Right ventricle myocardium inferior (tissue), 1 donor: Measurements from ENCODE around the gene SNX14. TPM values are rescaled to one million over a fixed set of nuclear protein-coding genes. Genes with fewer than 3 reads are reported as not detected.

Experiments
- ATAC-seq: fragments of 200-7000 bp; cut with Tn5 transposase; one replicate; pipeline ENCODE4 v1.9.1; 2020; ENCODE audit warnings: mild to moderate bottlenecking, moderate library complexity
- DNase-seq: peaks from one replicate; pipeline ENCODE4 v3.0.0; 2021; ENCODE audit errors: missing footprints
- intact Hi-C: fragments of 100-400 bp; cut with DNase I; formaldehyde crosslinking; loops from one replicate; pipeline ENCODE4 v1.11.0; 2022
- total RNA-seq: library from RNA; stranded (reverse); fragmentation: NEBNext Ultra II Directional; extraction: Animal tissue kit (Norgen Biotek cat#: 25700); gene quantifications from one replicate; pipeline ENCODE4 v1.2.1, GENCODE V29; 2021
- donor health status: DM: no; HTN: yes; CAD: no; lungs with severe emphysema.

SNX14 gene
- total RNA-seq, 1 donor from 2014 or later: 24.3 TPM

DNA sequence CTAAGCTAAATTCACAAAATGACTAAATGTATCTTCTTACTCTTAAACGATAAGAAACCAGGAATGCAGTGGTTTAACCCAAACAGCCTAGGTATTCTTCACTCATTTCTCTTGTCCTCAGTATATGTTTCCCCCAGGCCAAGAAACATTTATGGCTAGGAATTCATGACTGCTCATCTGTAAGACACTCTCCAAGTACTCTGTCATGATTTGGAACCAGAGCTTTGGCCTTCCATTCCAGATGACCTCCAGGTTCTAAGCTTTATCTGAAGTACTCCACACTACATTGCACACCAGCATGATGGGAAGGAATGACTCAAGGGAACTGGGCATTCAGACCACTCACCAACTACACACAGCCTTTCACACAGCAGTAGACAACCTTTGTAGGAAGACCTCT, 114.5 kb downstream of the SNX14 start:
- intact Hi-C loops: no loop called here
- ATAC-seq (no peak), DNase-seq (no peak)

DNA sequence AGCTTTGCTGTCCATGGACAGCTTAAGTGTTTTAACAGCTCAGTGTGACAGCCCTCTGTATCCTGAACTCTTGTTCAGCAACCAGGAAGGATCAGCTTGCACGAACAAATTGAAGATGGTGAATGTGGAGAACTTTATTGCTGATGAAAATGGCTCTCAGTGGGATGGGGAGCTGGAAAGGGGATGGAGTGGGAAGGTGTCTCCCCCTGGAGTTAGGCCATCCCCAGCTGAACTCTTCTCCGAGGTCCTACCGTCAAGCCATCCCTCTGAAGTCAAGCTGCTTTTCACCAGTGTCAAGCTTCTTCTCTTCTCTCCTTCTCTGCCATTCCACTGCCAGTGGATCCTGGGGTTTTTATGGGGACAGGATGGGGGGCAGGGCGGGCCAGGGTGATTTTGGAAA, 117.1 kb downstream of the SNX14 start:
- no peak for ATAC-seq
- intact Hi-C loops: no loop called here
- no peak for DNase-seq

DNA sequence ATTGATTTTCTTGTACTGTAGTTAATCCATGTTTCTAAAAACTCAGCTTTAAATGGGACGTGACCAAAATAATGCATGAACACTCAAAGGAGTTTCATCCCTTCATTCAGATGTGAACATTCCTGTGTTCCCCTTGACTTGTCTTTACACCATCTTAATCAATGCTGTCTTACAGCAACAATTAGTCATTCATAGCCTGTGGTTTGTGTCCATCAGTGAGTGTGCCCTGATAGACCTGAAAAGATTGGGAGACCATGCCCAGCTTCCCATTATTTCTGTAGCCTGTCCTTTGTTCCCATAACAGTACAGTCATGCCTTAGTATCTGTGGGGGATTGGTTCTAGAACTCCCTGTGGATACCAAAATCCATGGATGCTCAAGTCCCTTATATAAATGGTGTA, 119.9 kb downstream of the SNX14 start:
- ATAC-seq (no peak), DNase-seq (no peak)
- intact Hi-C loops: no loop called here

DNA sequence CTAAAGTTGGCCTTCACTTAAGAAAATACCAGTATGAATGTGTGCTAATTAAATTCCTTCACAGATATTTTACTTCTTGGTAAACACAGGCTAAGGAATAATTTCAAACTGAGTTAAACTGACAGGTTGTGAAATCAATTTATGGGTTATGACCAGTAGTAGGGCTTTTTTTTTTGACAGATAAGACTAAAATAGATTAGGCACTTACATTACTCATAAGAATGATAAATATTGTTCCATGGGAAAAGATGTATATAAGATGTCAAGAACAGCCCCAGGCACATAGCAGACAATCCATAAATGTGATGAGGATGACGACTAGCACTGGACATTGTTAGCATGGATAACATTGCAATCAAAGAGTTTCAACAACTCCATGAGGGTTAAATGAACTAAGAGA, 120.9 kb downstream of the SNX14 start:
- intact Hi-C loops: no loop called here
- DNase-seq (no peak), ATAC-seq (no peak)

- ATAC-seq: no peak
- intact Hi-C loops: no loop called here
Observed at GRCh38 chr6:85470023-85470410, 123.6 kb downstream of the SNX14 start.

DNA sequence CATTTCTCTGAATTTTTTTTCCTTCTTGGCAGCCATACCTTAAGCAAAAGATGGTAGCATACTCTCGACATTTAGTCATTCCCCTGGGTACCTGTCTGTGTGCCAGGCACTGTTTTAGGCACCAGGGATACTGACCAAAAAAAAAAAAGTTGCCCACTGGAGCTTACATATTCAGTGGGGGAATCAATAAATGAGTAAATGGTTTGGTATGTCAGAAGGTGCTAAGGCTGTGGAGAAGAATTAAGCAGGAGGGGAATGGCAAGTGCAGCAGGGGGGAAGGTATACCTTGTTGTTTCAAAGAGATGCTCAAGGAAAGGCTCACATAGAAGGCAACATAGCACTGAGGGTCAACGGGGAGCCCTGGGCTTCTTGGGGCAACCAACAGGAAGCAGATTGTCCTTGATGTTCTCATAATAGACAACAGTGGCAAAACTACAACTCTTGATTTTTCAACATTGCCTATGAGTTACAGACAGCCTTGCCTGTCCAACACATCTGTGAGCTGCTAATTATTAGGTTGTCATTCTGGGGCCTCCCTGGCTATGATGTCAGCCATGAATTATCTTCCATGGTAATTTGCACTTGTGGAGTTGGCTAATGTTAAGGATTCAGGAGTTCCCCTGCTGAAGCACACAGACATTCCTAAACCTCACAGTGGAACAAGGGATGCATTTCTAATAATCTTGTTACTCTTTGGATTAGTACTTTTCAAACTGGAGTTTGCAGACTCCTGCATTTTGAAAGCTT, 124.2 kb downstream of the SNX14 start:
- intact Hi-C loops: no loop called here
- DNase-seq (no peak), ATAC-seq (no peak)

More at GRCh38 chr6:85470023-85470410, 123.6 kb downstream of the SNX14 start:
- DNase-seq: no peak

DNA sequence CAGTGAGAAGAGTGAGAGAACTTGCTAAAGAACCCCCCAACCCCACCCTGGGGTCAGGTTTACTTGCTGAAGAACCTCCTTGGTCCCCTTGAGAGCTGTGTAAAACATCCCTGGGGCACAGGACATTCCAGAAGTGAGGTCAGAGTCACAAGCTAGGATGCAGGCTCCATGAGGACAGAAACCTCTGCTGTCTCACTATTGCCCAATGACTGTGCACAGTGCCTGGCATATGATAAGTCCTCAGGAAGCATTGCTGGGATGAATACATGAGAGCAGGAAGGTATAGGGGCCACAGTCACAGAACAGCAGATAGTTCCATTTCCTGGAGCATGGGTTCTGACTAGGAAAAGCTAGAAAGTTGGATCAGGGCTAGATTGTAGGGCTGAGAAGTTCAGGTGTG, 125.3 kb downstream of the SNX14 start:
- no peak for DNase-seq
- ATAC-seq: no peak
- intact Hi-C loops: no loop called here

DNA sequence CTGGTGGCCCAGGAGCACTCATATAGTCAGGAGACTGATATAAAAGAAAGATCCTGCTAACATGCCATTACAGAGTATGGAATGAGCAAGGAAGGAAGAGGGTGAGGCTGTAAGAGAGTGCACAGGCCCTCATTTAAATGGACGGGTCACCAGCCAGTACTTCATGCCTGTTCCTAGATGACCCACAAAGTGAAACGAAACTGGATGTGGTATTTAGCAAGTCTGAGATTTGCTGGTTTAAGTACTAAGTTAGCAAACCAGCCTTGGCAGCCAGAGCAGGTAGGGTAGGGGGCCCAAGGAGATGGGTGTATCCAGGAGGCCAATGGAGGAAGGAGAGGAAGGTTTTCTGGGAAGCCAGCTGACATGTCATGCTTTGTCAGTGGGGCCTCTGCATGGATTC, 127.9 kb downstream of the SNX14 start:
- ATAC-seq (no peak), DNase-seq (no peak)
- intact Hi-C loops: no loop called here

GRCh38 chr6:85464722-85465150, 128.9 kb downstream of the SNX14 start:
- ATAC-seq: no peak
- DNase-seq: no peak
- intact Hi-C loops: no loop called here

GRCh38 chr6:85464260-85464644, 129.4 kb downstream of the SNX14 start:
- no peak for ATAC-seq
- intact Hi-C loops: no loop called here
- DNase-seq: no peak

- DNase-seq: no peak
- intact Hi-C loops: no loop called here
- no peak for ATAC-seq
Observed at GRCh38 chr6:85463621-85464259, 129.9 kb downstream of the SNX14 start.

DNA sequence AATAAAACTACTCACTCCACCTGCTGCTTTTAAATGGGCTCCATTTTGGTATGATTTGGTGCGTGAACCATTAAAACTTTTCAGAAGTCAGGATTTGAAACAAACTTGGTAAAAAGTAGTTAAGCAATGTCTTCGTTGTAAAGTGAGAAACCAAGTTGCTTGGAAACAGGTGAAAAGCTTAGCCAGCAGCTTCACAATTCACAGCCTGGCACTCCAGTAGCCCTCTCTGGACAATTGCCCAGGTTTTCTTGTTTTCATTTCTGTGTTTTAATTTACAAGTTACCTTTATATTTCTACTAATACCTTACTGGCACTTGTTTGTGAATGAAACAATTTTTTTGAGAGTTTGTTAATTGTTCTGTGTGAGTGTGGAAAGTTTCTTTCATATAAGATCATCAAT, 131.0 kb downstream of the SNX14 start:
- ATAC-seq: no peak
- DNase-seq: no peak
- intact Hi-C loops: no loop called here

DNA sequence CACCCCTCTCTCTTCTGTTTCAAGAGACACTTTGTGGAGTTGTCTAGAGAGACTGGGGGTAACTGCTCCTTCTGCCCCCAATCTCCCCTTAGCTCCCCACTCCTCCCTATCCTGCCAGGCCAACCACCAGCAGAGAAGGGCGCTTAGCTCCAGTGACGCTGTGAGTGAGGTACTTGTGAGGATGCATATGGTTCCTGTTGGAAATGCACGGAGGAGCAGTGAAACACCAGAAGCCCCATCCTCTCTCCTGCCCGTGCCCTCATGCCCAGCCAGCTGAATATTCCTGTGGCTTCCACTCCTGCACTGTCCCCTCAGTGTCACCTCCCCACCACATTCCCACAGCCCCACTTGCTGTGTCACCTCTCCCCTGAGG, 131.9 kb downstream of the SNX14 start:
- intact Hi-C loops: no loop called here
- DNase-seq (no peak), ATAC-seq (no peak)

DNA sequence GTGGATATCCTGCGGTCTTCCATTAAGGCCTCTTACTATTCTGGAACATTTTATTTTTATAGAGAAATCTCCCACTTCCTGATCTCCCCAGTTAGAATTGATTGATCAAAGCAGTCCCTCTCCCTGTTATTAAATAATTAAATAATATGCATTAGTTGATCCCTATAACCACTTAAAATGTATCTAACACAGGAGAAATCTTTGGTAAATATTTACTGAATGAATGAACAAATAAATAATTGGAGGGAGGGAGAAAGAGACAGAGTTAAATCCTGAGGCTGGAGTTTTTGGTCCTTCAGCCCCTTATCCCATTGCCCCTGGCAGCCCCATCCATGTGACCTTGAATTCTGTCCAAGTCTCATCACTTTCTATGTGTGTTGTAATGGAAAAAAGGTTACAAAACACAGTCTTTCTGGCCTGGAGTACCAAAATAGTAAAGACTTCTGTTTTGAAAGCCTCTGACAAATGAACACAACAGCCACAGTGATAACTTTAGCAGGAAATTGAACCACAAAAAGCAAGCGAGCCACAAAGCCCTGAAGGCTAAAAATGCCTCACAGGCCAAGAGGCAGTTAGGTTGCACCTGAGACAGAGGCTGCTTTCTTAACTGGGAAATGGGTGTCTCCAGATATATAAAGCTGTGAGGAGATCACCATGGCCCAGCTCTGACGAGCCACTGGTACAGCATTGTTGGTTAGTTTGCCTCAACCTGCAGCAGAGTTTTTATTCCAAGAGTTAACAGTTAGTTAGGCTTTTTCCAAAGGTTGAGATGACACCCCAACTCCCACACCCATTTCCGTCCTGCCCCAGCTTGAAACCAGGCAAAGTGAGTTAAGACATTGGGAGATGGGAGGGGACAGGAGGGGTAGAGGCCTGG, 132.5 kb downstream of the SNX14 start:
- intact Hi-C loops: no loop called here
- DNase-seq (no peak), ATAC-seq (no peak)

- ATAC-seq (no peak), DNase-seq (no peak)
- intact Hi-C loops: no loop called here
Observed at GRCh38 chr6:85460154-85460920, 133.3 kb downstream of the SNX14 start.

- intact Hi-C loops: no loop called here
- ATAC-seq (peak; percentile 35), DNase-seq (no peak)
Observed at GRCh38 chr6:85459224-85459901, 134.3 kb downstream of the SNX14 start.

- ATAC-seq (no peak), DNase-seq (no peak)
- intact Hi-C loops: no loop called here
Observed at GRCh38 chr6:85458782-85459181, 134.9 kb downstream of the SNX14 start.

GRCh38 chr6:85458184-85458583, 135.5 kb downstream of the SNX14 start:
- no peak for ATAC-seq
- DNase-seq: no peak
- intact Hi-C loops: no loop called here

GRCh38 chr6:85456782-85457181, 136.9 kb downstream of the SNX14 start:
- ATAC-seq: peak; percentile 59
- intact Hi-C loops: no loop called here
- no peak for DNase-seq
